ENCODE results near the gene MAPK10.

Gene MAPK10

DNA sequence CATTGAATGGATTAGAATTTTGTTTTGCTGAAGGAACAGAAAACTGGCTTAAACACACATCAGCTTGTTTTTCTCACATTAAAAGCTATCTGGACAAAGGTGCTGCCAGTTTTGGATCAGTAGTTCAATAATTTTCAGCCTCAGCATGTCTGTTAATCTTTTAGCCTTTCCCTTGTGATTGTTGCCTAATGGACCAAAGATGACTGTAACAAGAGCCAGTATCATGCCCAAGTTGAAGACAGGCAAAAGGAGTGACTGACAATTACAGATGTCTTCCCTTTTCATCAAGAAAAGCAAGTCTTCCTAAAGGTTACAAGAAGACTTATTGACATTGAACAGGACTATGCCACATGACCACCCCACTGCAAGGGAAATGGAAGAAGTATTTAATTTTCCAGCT is 419.7 kb downstream of the MAPK10 start:
- H3K4me3 ChIP-seq (ENCODE audit: low read length in 2 of 2): no peak overlapping the region
- H3K27me3 ChIP-seq (ENCODE audit: control insufficient read depth in 1 of 2, insufficient read depth in 2 of 2, low read length in 2 of 2): no peaks in the 10 kb centered on the region
- no peaks in the 10 kb centered on the region for H3K9me3 ChIP-seq (ENCODE audit: control insufficient read depth in 2 of 2, low read length in 2 of 2)
- H3K9ac ChIP-seq (ENCODE audit: low read length in 2 of 2): no peak overlapping the region
- H3K27ac ChIP-seq (ENCODE audit: low read length): no peak overlapping the region
- H3K4me1 ChIP-seq (ENCODE audit: control insufficient read depth, insufficient read depth, low read length): no peaks in the 10 kb centered on the region
- H3K36me3 ChIP-seq (ENCODE audit: control insufficient read depth in 2 of 2, insufficient read depth in 2 of 2, low read length in 2 of 2): no peaks in the 10 kb centered on the region
